Kidney epithelial cell (primary cell): ENCODE data around the gene FAT2. TPM values are rescaled to one million over a fixed set of nuclear protein-coding genes. Genes with fewer than 3 reads are reported as not detected.

Experiments used
- DNase-seq: peaks from one replicate; pipeline ENCODE4 v3.0.0-alpha.2; 2010; ENCODE audit warnings: low read depth
- H3K27me3 ChIP-seq: 2 replicates; pipeline ENCODE4 v1.6.0; 2011; ENCODE audit warnings: low read length; ENCODE audit not compliant: control insufficient read depth, insufficient read depth
- H3K36me3 ChIP-seq: 2 replicates; pipeline ENCODE4 v1.5.1; 2011; ENCODE audit warnings: low read length; ENCODE audit not compliant: control insufficient read depth, insufficient read depth
- H3K4me3 ChIP-seq: 2 replicates; pipeline ENCODE4 v1.5.1; 2011; ENCODE audit warnings: low read depth, mild to moderate bottlenecking, control low read depth, low read length
- CTCF ChIP-seq: IDR thresholded peaks from 2 replicates; pipeline ENCODE4 v1.5.1; 2011; ENCODE audit warnings: mild to moderate bottlenecking, moderate library complexity, low read length, control low read depth, inconsistent platforms; ENCODE audit not compliant: insufficient read depth, poor library complexity, severe bottlenecking
- total RNA-seq: library from RNA; depleted of rRNA; stranded (reverse); fragments of >200 nt; gene quantifications from 2 replicates; pipeline ENCODE4 v1.2.3, GENCODE V29; 2015

Gene FAT2
- total RNA-seq, 1 donor from 2014 or later = 0.58 TPM

- no peak for DNase-seq
- no peaks in the 10 kb centered on the region for H3K27me3 ChIP-seq
- H3K4me3 ChIP-seq = no peak overlapping the region
- TF ChIP-seq CTCF = no peak
- H3K36me3 ChIP-seq = no peaks in the 10 kb centered on the region
These were observed 13.6 kb downstream of the FAT2 start for GRCh38 chr5:151577566-151577965.

- no peak for DNase-seq
- no peaks in the 10 kb centered on the region for H3K27me3 ChIP-seq
- TF ChIP-seq CTCF = no peak
- no peaks in the 10 kb centered on the region for H3K36me3 ChIP-seq
- no peak overlapping the region for H3K4me3 ChIP-seq
These were observed 16.6 kb downstream of the FAT2 start for GRCh38 chr5:151574444-151574996.

- H3K4me3 ChIP-seq = no peak overlapping the region
- no peak for DNase-seq
- TF ChIP-seq CTCF = no peak
- H3K36me3 ChIP-seq = no peaks in the 10 kb centered on the region
- no peaks in the 10 kb centered on the region for H3K27me3 ChIP-seq
These were observed 18.3 kb downstream of the FAT2 start for GRCh38 chr5:151572657-151573368.

GRCh38 chr5:151571270-151572173 is 19.6 kb downstream of the FAT2 start:
- Histone ChIP-seq H3K4me3 (no peak overlapping the region), H3K27me3 (no peaks in the 10 kb centered on the region), H3K36me3 (no peaks in the 10 kb centered on the region)
- TF ChIP-seq CTCF = no peak
- DNase-seq = no peak

- Histone ChIP-seq H3K4me3 (no peak overlapping the region), H3K27me3 (no peaks in the 10 kb centered on the region), H3K36me3 (no peaks in the 10 kb centered on the region)
- DNase-seq = no peak
- no peak for TF ChIP-seq CTCF
These were observed 20.4 kb downstream of the FAT2 start for GRCh38 chr5:151570512-151571269.
